ENCODE data around the gene TMED6. TPM values are rescaled to one million over a fixed set of nuclear protein-coding genes. Genes with fewer than 3 reads are reported as not detected.

TMED6 gene
- not detected for total RNA-seq
- long read RNA-seq: 0 reads

GRCh38 chr16:69351309-69352027 lies at the start of gene TMED6:
Gene TMED6, minus strand, starts transcription at chr16:69351786. Its CDS starts 33 bp downstream, at chr16:69351753.
- DNase-seq (no peak), ATAC-seq (ENCODE audit: poor library complexity) (no peak)
- intact Hi-C loops (cut with DNase I): no loop called here

GRCh38 chr16:69399361-69399760 lies 47.8 kb upstream of the TMED6 start:
- ATAC-seq (ENCODE audit: poor library complexity) (no peak), DNase-seq (no peak)
- intact Hi-C loops (cut with DNase I): loop anchor here (10.0 kb wide), 2 partner anchors 165 to 355 kb away; partner anchors contain the start of genes NFAT5 and NOB1

- no peak for DNase-seq
- intact Hi-C loops (cut with DNase I): loop anchor here (10.0 kb wide), 2 partner anchors 167 to 357 kb away; partner anchors contain the start of genes NFAT5 and NOB1
- ATAC-seq (ENCODE audit: poor library complexity): peak; percentile 85
Observed at GRCh38 chr16:69397821-69398521, 46.4 kb upstream of the TMED6 start.

- intact Hi-C loops (cut with DNase I): loop anchor here (10.0 kb wide), 2 partner anchors 168 to 358 kb away; partner anchors contain the start of genes NFAT5 and NOB1
- no peak for DNase-seq
Observed at GRCh38 chr16:69396187-69397061, 44.8 kb upstream of the TMED6 start.

GRCh38 chr16:69395859-69396186 lies 44.2 kb upstream of the TMED6 start:
- DNase-seq: no peak
- intact Hi-C loops (cut with DNase I): loop anchor here (10.0 kb wide), 2 partner anchors 169 to 359 kb away; partner anchors contain the start of genes NFAT5 and NOB1
- ATAC-seq (ENCODE audit: poor library complexity): no peak

More at GRCh38 chr16:69396187-69397061, 44.8 kb upstream of the TMED6 start:
- ATAC-seq (ENCODE audit: poor library complexity): peak; percentile 74

- intact Hi-C loops (cut with DNase I): loop anchor here (10.0 kb wide), 2 partner anchors 171 to 361 kb away; partner anchors contain the start of genes NFAT5 and NOB1
- no peak for DNase-seq
- peak; percentile 28 for ATAC-seq (ENCODE audit: poor library complexity)
Observed at GRCh38 chr16:69393898-69394849, 42.6 kb upstream of the TMED6 start.

GRCh38 chr16:69386596-69386995 lies 35.0 kb upstream of the TMED6 start:
- intact Hi-C loops (cut with DNase I): no loop called here
- ATAC-seq (ENCODE audit: poor library complexity) (no peak), DNase-seq (no peak)

GRCh38 chr16:69384974-69385373 lies 33.4 kb upstream of the TMED6 start:
- ATAC-seq (ENCODE audit: poor library complexity) (no peak), DNase-seq (no peak)
- intact Hi-C loops (cut with DNase I): no loop called here

- DNase-seq: no peak
- intact Hi-C loops (cut with DNase I): no loop called here
- ATAC-seq (ENCODE audit: poor library complexity): no peak
Observed at GRCh38 chr16:69382421-69382820, 30.8 kb upstream of the TMED6 start.

- intact Hi-C loops (cut with DNase I): no loop called here
Observed at GRCh38 chr16:69381231-69381630, 29.6 kb upstream of the TMED6 start.

GRCh38 chr16:69378760-69379159 lies 27.2 kb upstream of the TMED6 start:
- ATAC-seq (ENCODE audit: poor library complexity) (no peak), DNase-seq (no peak)
- intact Hi-C loops (cut with DNase I): no loop called here

More at GRCh38 chr16:69381231-69381630, 29.6 kb upstream of the TMED6 start:
- ATAC-seq (ENCODE audit: poor library complexity): no peak
- DNase-seq: no peak

- intact Hi-C loops (cut with DNase I): no loop called here
- no peak for ATAC-seq (ENCODE audit: poor library complexity)
- DNase-seq: no peak
Observed at GRCh38 chr16:69378036-69378435, 26.4 kb upstream of the TMED6 start.

- ATAC-seq (ENCODE audit: poor library complexity) (no peak), DNase-seq (no peak)
- intact Hi-C loops (cut with DNase I): no loop called here
Observed at GRCh38 chr16:69376393-69377059, 24.9 kb upstream of the TMED6 start.

GRCh38 chr16:69373019-69373418 lies 21.4 kb upstream of the TMED6 start:
- intact Hi-C loops (cut with DNase I): no loop called here
- ATAC-seq (ENCODE audit: poor library complexity) (peak; percentile 29), DNase-seq (no peak)

GRCh38 chr16:69371564-69371963 lies 20.0 kb upstream of the TMED6 start:
- no peak for DNase-seq

GRCh38 chr16:69368866-69369265 lies 17.3 kb upstream of the TMED6 start:
- DNase-seq: no peak
- intact Hi-C loops (cut with DNase I): no loop called here
- no peak for ATAC-seq (ENCODE audit: poor library complexity)

More at GRCh38 chr16:69371564-69371963, 20.0 kb upstream of the TMED6 start:
- ATAC-seq (ENCODE audit: poor library complexity): no peak
- intact Hi-C loops (cut with DNase I): no loop called here

- intact Hi-C loops (cut with DNase I): no loop called here
- DNase-seq (no peak), ATAC-seq (ENCODE audit: poor library complexity) (no peak)
Observed at GRCh38 chr16:69367980-69368379, 16.4 kb upstream of the TMED6 start.
